ENCODE data around the gene HAPLN1. TPM values are rescaled to one million over a fixed set of nuclear protein-coding genes. Genes with fewer than 3 reads are reported as not detected.

The HAPLN1 gene
- total RNA-seq, 1 experiment from 2014 or later, result not detected

DNA sequence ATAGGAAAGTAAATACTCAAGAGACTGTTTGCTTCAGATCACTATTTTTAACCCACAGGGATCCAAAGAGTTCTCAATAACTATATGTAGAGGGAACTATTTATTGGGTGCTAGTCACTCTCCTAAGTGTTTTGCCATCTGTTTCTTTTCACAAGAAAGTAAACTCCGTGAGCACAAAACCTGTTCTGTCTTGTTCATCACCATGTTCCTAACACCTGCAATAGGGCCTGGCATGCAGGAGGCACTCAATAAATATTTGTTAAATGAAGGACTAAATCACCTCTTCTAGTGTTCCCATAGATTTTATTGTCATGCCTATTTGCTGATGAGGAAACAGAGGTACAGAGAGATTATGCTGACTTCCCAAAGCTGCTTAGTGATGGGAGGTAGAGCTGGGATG, 130.9 kb downstream of the HAPLN1 start:
- Mint-ChIP-seq H3K4me3 (ENCODE audit: low read depth, unreplicated experiment) (no peak overlapping the region), H3K4me1 (ENCODE audit: low read depth, unreplicated experiment) (peaks cover 10% of the 10 kb centered on the region), H3K36me3 (ENCODE audit: insufficient read depth, unreplicated experiment) (no peaks in the 10 kb centered on the region), H3K9me3 (ENCODE audit: low read depth, unreplicated experiment) (no peaks in the 10 kb centered on the region), H3K27me3 (ENCODE audit: unreplicated experiment) (no peaks in the 10 kb centered on the region), H3K27ac (ENCODE audit: unreplicated experiment) (no peak overlapping the region)
- no TSS peak for BruUV-seq (replicated peaks)
- TF ChIP-seq, protein P1, sequence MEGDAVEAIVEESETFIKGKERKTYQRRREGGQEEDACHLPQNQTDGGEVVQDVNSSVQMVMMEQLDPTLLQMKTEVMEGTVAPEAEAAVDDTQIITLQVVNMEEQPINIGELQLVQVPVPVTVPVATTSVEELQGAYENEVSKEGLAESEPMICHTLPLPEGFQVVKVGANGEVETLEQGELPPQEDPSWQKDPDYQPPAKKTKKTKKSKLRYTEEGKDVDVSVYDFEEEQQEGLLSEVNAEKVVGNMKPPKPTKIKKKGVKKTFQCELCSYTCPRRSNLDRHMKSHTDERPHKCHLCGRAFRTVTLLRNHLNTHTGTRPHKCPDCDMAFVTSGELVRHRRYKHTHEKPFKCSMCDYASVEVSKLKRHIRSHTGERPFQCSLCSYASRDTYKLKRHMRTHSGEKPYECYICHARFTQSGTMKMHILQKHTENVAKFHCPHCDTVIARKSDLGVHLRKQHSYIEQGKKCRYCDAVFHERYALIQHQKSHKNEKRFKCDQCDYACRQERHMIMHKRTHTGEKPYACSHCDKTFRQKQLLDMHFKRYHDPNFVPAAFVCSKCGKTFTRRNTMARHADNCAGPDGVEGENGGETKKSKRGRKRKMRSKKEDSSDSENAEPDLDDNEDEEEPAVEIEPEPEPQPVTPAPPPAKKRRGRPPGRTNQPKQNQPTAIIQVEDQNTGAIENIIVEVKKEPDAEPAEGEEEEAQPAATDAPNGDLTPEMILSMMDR (IDR thresholded peaks at IDR 0.05; ENCODE audit: unreplicated experiment), result no peak
- CTCF ChIA-PET, result no interaction called here
- DNase-seq, result no peak
- intact Hi-C loops (cut with micrococcal nuclease; ENCODE audit: unreplicated experiment), result no loop called here

Other genes with a start within 250 kb of the HAPLN1 start
- 25.4 and 31.4 TPM in 2 replicates for gene VCAN, start 249.1 kb downstream of the HAPLN1 start, total RNA-seq (2022)

Measured in Calu3 (cell line).